ENCODE measurements around the gene POLR2J2.
A peak's percentile ranks its signal among the peaks of the same experiment; 100 is the strongest.
"Not testable (repeated sequence)": the region's sequence is repeated elsewhere in the genome, so short reads cannot be mapped to it uniquely, and the experiment has no call there.

The POLR2J2 gene

GRCh38 chr7:102667523-102667922 lies 3.9 kb downstream of the POLR2J2 start:
- not testable (repeated sequence) for DNase-seq

- DNase-seq: not testable (repeated sequence)
These were observed 4.6 kb downstream of the POLR2J2 start for GRCh38 chr7:102666850-102667249.

GRCh38 chr7:102664765-102665164 lies 6.7 kb downstream of the POLR2J2 start:
- not testable (repeated sequence) for DNase-seq

- DNase-seq: not testable (repeated sequence)
These were observed 21.5 kb downstream of the POLR2J2 start, which contains the start of gene SPDYE2B for GRCh38 chr7:102649924-102650323. Gene SPDYE2B, plus strand, starts transcription at chr7:102650319. Its CDS starts 2,030 bp downstream, at chr7:102652349.

- not testable (repeated sequence) for DNase-seq
These were observed 23.6 kb downstream of the POLR2J2 start for GRCh38 chr7:102647813-102648212.

GRCh38 chr7:102643404-102643803 lies 28.1 kb downstream of the POLR2J2 start:
- DNase-seq: not testable (repeated sequence)

- DNase-seq: not testable (repeated sequence)
These were observed 28.8 kb downstream of the POLR2J2 start, which contains the start of gene UPK3BL1 for GRCh38 chr7:102642691-102643090. Gene UPK3BL1, minus strand, starts transcription at chr7:102642791. Its CDS starts 50 bp downstream, at chr7:102642741.

- DNase-seq: peak; percentile 3
These were observed 32.6 kb downstream of the POLR2J2 start for GRCh38 chr7:102638848-102639247.

GRCh38 chr7:102636956-102637355 lies 34.5 kb downstream of the POLR2J2 start:
- DNase-seq: not testable (repeated sequence)

GRCh38 chr7:102635354-102635753 lies 36.1 kb downstream of the POLR2J2 start:
- not testable (repeated sequence) for DNase-seq

GRCh38 chr7:102634299-102634698 lies 37.2 kb downstream of the POLR2J2 start:
- DNase-seq: not testable (repeated sequence)

GRCh38 chr7:102630622-102631021 lies 40.8 kb downstream of the POLR2J2 start:
- not testable (repeated sequence) for DNase-seq

GRCh38 chr7:102627271-102627904 lies 44.1 kb downstream of the POLR2J2 start:
- not testable (repeated sequence) for DNase-seq

GRCh38 chr7:102618122-102618521 lies 53.3 kb downstream of the POLR2J2 start:
- DNase-seq: not testable (repeated sequence)

- DNase-seq: not testable (repeated sequence)
These were observed 54.8 kb downstream of the POLR2J2 start, which contains the start of gene RASA4 for GRCh38 chr7:102616507-102617125. Gene RASA4, minus strand, starts transcription at chr7:102616756. Its CDS starts 67 bp downstream, at chr7:102616689.
